ENCODE measurements around the gene COQ5. TPM values are rescaled to one million over a fixed set of nuclear protein-coding genes. Genes with fewer than 3 reads are reported as not detected.
A peak's percentile ranks its signal among the peaks of the same experiment; 100 is the strongest.

Gene COQ5
- total RNA-seq, 2 donors from 2014 or later = 18.1 to 26.7 TPM

DNA sequence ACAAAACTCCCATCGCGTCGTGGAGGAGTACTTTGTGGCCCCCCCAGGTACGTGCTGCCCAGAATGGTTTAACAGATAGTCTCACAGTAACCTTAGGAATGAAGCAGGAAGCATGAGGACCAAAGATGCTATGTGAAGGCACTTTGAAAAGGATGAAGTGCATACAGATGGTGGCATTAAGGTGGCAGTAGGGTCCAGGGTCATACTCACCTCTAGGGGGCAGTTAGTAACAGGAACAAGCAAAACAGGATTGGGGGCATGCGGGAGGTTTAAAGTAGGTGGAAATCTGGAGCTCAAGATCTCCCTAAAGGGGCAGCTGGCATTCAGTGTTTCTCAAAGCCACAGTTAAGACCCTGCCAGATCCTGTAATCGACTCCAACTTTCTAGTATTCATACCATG lies 71.8 kb downstream of the COQ5 start:
- TF ChIP-seq POLR2A (IDR thresholded peaks at IDR 0.05) (no peak), POLR2AphosphoS5 (IDR thresholded peaks at IDR 0.05) (no peak)
- TF ChIP-seq, protein P1, sequence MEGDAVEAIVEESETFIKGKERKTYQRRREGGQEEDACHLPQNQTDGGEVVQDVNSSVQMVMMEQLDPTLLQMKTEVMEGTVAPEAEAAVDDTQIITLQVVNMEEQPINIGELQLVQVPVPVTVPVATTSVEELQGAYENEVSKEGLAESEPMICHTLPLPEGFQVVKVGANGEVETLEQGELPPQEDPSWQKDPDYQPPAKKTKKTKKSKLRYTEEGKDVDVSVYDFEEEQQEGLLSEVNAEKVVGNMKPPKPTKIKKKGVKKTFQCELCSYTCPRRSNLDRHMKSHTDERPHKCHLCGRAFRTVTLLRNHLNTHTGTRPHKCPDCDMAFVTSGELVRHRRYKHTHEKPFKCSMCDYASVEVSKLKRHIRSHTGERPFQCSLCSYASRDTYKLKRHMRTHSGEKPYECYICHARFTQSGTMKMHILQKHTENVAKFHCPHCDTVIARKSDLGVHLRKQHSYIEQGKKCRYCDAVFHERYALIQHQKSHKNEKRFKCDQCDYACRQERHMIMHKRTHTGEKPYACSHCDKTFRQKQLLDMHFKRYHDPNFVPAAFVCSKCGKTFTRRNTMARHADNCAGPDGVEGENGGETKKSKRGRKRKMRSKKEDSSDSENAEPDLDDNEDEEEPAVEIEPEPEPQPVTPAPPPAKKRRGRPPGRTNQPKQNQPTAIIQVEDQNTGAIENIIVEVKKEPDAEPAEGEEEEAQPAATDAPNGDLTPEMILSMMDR (IDR thresholded peaks at IDR 0.05) = no peak
- H3K27ac ChIP-seq = no peak overlapping the region
- peaks cover 0 to 7% of the 10 kb centered on the region in 2 donors for H3K36me3 ChIP-seq
- DNase-seq (ENCODE audit: low spot score) = no peak
- no peaks in the 10 kb centered on the region for H3K27me3 ChIP-seq (replicated peaks; ENCODE audit: insufficient read depth)
- no peak overlapping the region for H3K4me3 ChIP-seq
- intact Hi-C loops (cut with DNase I) = no loop called here
- no peaks in the 10 kb centered on the region for H3K9me3 ChIP-seq
- 76% methylated on average over 6 of the region's 6 CpGs for WGBS
- H3K4me1 ChIP-seq (replicated peaks) = no peaks in the 10 kb centered on the region

DNA sequence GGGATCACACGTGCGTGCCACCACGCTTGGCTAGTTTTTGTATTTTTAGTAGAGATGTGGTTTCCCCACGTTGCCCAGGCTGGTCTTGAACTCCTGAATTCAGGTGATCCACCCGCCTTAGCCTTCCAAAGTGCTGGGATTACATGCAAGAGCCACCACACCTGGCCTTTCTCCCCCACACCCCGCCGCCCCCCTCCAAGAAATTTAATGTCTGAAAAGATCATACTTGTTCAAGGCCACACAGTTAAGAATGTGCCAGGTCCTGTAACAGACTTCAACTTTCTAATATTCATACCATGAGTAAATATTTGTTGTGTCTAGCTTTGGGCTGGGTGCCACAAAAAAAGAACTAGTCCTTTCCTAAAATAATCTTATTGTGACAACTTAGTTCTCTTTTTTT lies 73.7 kb downstream of the COQ5 start:
- no peak for DNase-seq (ENCODE audit: low spot score)
- WGBS = 94% methylated on average over 7 of the region's 7 CpGs
- peaks cover 0 to 6% of the 10 kb centered on the region in 2 donors for H3K36me3 ChIP-seq

DNA sequence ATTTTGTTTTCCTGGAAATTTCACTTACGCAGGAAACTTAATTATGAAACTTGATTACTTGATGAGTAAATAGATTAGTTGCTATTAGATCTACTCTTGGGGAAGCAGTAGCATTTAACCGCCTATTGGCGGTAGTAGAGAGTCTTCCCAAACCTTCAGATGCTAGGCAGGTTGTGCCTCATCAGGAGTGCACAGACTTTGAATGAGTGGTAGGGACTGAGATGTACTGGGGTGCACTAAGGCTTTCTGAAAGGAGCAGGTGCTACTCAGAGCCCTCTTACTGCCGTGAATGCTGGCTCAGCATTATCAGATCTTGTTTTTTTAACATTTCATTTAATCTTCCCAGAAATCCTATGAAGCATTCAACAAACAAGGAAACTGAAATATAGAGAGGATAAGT lies 75.0 kb downstream of the COQ5 start:
- Histone ChIP-seq H3K36me3 (peaks cover 0 to 2% of the 10 kb centered on the region in 2 donors), H3K27ac (no peak overlapping the region), H3K27me3 (replicated peaks; ENCODE audit: insufficient read depth) (no peaks in the 10 kb centered on the region), H3K4me3 (no peak overlapping the region), H3K9me3 (no peaks in the 10 kb centered on the region), H3K4me1 (replicated peaks) (no peaks in the 10 kb centered on the region)
- 73% methylated on average over 4 of the region's 4 CpGs for WGBS
- intact Hi-C loops (cut with DNase I) = no loop called here
- TF ChIP-seq POLR2AphosphoS5 (IDR thresholded peaks at IDR 0.05) = no peak
- TF ChIP-seq, protein P1 (IDR thresholded peaks at IDR 0.05) = peak in 1 of 4 experiments; percentile 33
- DNase-seq (ENCODE audit: low spot score) = no peak

More for the DNA sequence above, 73.7 kb downstream of the COQ5 start:
- TF ChIP-seq POLR2AphosphoS5 (IDR thresholded peaks at IDR 0.05) (no peak), POLR2A (IDR thresholded peaks at IDR 0.05) (no peak)
- TF ChIP-seq, protein P1 (IDR thresholded peaks at IDR 0.05) = no peak
- Histone ChIP-seq H3K4me3 (no peak overlapping the region), H3K4me1 (replicated peaks) (no peaks in the 10 kb centered on the region), H3K27me3 (replicated peaks; ENCODE audit: insufficient read depth) (no peaks in the 10 kb centered on the region), H3K27ac (no peak overlapping the region), H3K9me3 (no peaks in the 10 kb centered on the region)
- intact Hi-C loops (cut with DNase I) = no loop called here

Small RNA genes lying within 50 kb of the gene (small RNA-seq; reads per million reads assigned to genes)
- 0 reads per million in 2 donors for gene RF00019

Other genes with a start within 250 kb of the COQ5 start
- under 1 TPM; under 0.01 TPM for gene RNU4-2, start 237.3 kb downstream of the COQ5 start, total RNA-seq
- gene RNU4-1, start 235.9 kb downstream of the COQ5 start, total RNA-seq = under 1 TPM; under 0.01 TPM
- 1 to 10 TPM in 1 of 2 donors, under 1 TPM in 1; 0.96 to 2.2 TPM for gene SIRT4, start 226.8 kb downstream of the COQ5 start, total RNA-seq
- gene PLA2G1B, start 201.4 kb downstream of the COQ5 start, total RNA-seq = not detected
- 1 to 10 TPM; 1.7 to 8.2 TPM for gene MSI1, start 160.0 kb downstream of the COQ5 start, total RNA-seq
- gene COX6A1, start 91.0 kb downstream of the COQ5 start, total RNA-seq = 100 to 1,000 TPM; 616 to 965 TPM
- 10 to 100 TPM; 15.7 to 21.9 TPM for gene TRIAP1, start 82.8 kb downstream of the COQ5 start, total RNA-seq
- gene GATC, start 82.7 kb downstream of the COQ5 start, total RNA-seq = 10 to 100 TPM; 19.3 to 30.1 TPM
- 100 to 1,000 TPM in 1 of 2 donors, 10 to 100 TPM in 1; 98.7 to 131 TPM for gene SRSF9, start 59.4 kb downstream of the COQ5 start, total RNA-seq
- gene DYNLL1, start 33.0 kb downstream of the COQ5 start, total RNA-seq = 100 to 1,000 TPM; 166 to 303 TPM
- gene RNF10, start 5.2 kb upstream of the COQ5 start, total RNA-seq = 100 to 1,000 TPM in 1 of 2 donors, 10 to 100 TPM in 1; 95.3 to 251 TPM
- gene POP5, start 52.2 kb upstream of the COQ5 start, total RNA-seq = 10 to 100 TPM; 39.3 to 45.2 TPM
- under 1 TPM; 0.23 to 0.62 TPM for gene CABP1, start 111.5 kb upstream of the COQ5 start, total RNA-seq
- 100 to 1,000 TPM; 116 to 124 TPM for gene MLEC, start 158.0 kb upstream of the COQ5 start, total RNA-seq
- 10 to 100 TPM; 26.0 to 41.9 TPM for gene UNC119B, start 181.3 kb upstream of the COQ5 start, total RNA-seq
- 10 to 100 TPM; 29.4 to 36.0 TPM for gene ACADS, start 196.7 kb upstream of the COQ5 start, total RNA-seq

Data from prostate gland (tissue), 2 donors.